OCI-LY1 (cell line): ENCODE results near the gene MYO18A.

Experiments used
- EZH2 ChIP-seq: fragments of 200-600 bp; sonication (generic), shearing (Covaris generic); IDR thresholded peaks from 2 replicates; pipeline ENCODE4 v1.8.0; 2017; ENCODE audit warnings: borderline replicate concordance, mixed run types, mild to moderate bottlenecking, antibody characterized with exemption, low read length, moderate library complexity, mixed read lengths
- TF ChIP-seq, protein P1 (sequence below): fragments of 200-600 bp; sonication (generic), shearing (Covaris generic); IDR thresholded peaks from 2 replicates; pipeline ENCODE4 v1.5.1; 2017; ENCODE audit warnings: mild to moderate bottlenecking, antibody characterized with exemption, low read length, moderate library complexity, mixed read lengths

- TF ChIP-seq, protein P1, sequence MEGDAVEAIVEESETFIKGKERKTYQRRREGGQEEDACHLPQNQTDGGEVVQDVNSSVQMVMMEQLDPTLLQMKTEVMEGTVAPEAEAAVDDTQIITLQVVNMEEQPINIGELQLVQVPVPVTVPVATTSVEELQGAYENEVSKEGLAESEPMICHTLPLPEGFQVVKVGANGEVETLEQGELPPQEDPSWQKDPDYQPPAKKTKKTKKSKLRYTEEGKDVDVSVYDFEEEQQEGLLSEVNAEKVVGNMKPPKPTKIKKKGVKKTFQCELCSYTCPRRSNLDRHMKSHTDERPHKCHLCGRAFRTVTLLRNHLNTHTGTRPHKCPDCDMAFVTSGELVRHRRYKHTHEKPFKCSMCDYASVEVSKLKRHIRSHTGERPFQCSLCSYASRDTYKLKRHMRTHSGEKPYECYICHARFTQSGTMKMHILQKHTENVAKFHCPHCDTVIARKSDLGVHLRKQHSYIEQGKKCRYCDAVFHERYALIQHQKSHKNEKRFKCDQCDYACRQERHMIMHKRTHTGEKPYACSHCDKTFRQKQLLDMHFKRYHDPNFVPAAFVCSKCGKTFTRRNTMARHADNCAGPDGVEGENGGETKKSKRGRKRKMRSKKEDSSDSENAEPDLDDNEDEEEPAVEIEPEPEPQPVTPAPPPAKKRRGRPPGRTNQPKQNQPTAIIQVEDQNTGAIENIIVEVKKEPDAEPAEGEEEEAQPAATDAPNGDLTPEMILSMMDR: no peak
- no peak for TF ChIP-seq EZH2
These were observed 89.2 kb downstream of the MYO18A start for GRCh38 chr17:29090750-29091605.
